GM19193 (cell line): Measurements from ENCODE around the gene RAP1A.

Source experiments
- POLR2A ChIP-seq: IDR thresholded peaks from 4 replicates; pipeline ENCODE4 v1.6.1; 2011; ENCODE audit not compliant: insufficient read depth, insufficient read length; ENCODE audit errors: extremely low read depth

RAP1A gene

GRCh38 chr1:111739925-111740765 is 120.6 kb downstream of the RAP1A start:
- no peak for TF ChIP-seq POLR2A

DNA sequence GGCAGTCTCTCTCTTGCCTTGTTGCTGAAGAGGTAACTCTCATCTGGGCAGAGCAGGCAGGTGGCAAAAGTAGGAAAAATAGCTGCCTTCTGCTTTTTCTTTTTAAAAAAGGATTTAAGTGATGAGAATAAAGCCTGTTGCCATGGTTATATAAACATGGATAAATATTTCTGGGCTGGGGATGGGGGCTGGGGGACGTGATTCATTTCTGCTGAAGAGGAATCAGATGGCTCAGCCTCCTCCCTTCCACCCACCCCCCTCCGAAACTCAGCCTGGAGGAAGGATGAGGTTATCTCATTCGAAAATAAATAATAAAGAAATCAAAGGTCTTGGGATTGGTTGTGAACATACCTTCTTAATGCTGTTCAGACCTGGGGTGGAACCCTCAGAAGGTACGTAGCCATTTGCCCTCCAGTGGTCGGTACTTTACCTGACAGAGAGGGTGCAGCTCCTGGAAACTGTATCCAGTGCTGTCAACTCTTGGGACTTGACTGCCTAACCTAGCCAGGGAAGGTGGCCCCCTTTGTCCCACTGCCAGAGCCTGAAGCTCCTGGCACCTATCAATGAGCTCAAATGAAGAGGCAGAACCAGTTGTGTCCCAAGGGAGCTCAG is 123.5 kb downstream of the RAP1A start:
- no peak for TF ChIP-seq POLR2A

DNA sequence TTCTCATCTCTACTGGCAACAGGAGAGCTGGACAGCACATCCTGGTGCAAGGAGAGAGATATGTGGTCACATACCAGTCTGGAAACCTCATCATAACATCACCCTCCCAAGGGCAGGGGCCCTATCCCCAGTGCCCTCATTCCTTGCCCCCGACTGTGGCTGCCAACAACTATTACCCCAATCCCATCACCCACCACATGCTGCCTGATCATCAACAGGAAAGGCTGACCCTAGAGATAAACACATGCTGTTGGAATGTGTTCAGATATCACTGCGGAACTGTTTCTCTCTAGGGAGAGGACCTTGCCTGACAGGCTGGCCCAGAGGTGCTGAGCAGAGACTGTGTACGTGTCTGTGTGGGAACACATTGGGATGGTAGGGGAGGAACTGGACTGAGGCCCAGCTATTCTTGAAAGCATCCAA is 124.1 kb downstream of the RAP1A start:
- no peak for TF ChIP-seq POLR2A

DNA sequence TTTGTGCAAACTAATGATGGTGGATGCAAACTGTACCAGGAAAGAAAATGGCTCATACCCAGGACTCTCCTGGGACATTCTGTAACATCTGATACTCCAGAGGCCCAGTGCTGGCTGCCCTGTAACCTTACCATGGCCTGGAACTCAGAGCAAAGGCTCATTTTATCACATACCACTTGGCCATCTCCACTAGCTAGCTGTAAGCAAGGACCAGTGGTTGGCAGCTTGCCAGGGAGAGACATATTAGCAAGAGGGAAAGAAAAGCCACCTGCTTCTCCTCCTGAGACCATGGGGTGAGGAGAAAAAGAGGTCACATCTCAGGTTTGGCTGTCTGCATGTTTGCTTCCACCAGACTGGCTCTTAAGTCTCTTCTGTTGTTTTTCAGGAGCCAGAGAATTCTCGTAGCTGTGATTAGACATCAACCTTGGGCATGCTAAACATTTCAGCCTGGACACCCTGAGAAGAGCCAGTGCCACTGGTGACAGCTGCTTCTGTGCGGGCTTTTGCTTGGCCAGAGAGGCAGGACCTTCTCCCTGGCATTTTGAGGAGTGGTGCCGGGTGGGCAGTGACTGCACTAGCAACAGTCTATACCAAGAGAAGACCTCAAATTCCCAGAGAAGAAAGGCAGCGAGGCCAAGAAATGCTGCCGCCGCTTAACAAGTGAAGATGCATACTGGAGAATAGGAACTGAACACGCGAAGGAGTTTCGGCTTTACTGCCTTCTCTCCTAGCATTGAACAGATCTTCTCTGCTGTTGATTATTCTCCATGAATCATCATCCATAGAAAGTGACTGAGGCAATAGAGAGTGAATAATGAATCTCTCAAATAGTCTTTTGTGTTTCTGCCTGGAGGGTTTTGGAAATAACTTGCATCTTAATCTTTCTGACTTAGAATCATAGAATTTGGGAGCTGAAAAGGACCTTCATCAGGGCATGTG is 126.4 kb downstream of the RAP1A start:
- TF ChIP-seq POLR2A, result no peak

- no peak for TF ChIP-seq POLR2A
Measured at GRCh38 chr1:111746614-111746999, 127.0 kb downstream of the RAP1A start.

- no peak for TF ChIP-seq POLR2A
Measured at GRCh38 chr1:111747282-111747734, 127.7 kb downstream of the RAP1A start.

- TF ChIP-seq POLR2A, result no peak
Measured at GRCh38 chr1:111747947-111748346, 128.4 kb downstream of the RAP1A start.

- TF ChIP-seq POLR2A, result no peak
Measured at GRCh38 chr1:111749628-111750027, 130.0 kb downstream of the RAP1A start.

GRCh38 chr1:111750856-111751255 is 131.3 kb downstream of the RAP1A start:
- no peak for TF ChIP-seq POLR2A

GRCh38 chr1:111751906-111752575 is 132.5 kb downstream of the RAP1A start:
- no peak for TF ChIP-seq POLR2A

DNA sequence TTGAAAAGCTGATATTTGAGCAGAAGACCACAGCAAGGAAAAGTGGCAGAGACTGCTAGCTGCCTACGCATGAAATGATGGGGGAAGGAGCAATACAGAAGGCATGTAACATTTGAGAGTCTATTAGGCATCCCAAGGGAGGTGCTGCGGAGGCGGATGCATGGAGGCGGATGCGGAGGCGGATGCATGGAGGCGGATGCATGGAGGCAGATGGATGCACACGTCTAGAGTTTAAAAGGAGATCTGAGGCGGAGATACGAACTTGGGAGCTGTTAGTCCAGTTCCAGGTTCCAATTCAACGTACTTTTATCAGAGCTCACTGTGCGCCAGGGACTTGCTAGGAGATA is 135.4 kb downstream of the RAP1A start:
- no peak for TF ChIP-seq POLR2A

- TF ChIP-seq POLR2A, result peak; percentile 91
Measured at GRCh38 chr1:111755331-111756123, 135.9 kb downstream of the RAP1A start, which contains the start of gene DDX20. Gene DDX20 (plus strand): TSS chr1:111755901. CDS start chr1:111755925, 24 bp downstream.

DNA sequence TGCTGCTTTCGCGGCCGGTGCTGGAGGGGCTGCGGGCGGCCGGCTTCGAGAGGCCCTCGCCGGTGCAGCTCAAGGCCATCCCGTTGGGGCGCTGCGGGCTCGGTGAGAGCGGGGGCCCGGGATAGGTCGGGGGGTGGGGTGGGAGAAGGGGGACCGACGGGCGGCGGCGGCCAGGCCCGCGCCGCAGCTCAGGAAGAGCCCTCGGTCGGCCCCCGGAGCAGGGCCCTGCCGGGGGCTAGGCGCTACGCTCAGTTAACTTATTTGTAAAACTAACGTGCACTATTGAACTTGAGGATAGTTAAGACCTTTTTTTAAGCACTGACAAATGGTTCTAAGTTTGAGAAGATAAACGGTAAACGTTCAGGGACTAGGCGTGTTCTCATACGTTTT is 136.5 kb downstream of the RAP1A start:
- TF ChIP-seq POLR2A, result no peak

GRCh38 chr1:111758373-111758772 is 138.8 kb downstream of the RAP1A start:
- no peak for TF ChIP-seq POLR2A
